ENCODE measurements around the gene HOXA4. TPM values are rescaled to one million over a fixed set of nuclear protein-coding genes. Genes with fewer than 3 reads are reported as not detected.

The HOXA4 gene
- total RNA-seq, 1 experiment from 2014 or later: not detected

- no peak overlapping the region for H3K27ac Mint-ChIP-seq
These were observed 32.9 kb upstream of the HOXA4 start for GRCh38 chr7:27163288-27164044.

GRCh38 chr7:27162561-27163287 is 32.2 kb upstream of the HOXA4 start:
- POLR2A ChIA-PET: no interaction called here
- Mint-ChIP-seq H3K4me1 (peaks cover 11% of the 10 kb centered on the region), H3K27me3 (ENCODE audit: low read depth) (peaks cover 100% of the 10 kb centered on the region)
- TF ChIP-seq E2F4 (CRISPR knock-in tag; IDR thresholded peaks at IDR 0.05; ENCODE audit: borderline replicate concordance, low read depth): no peak
- no peak for TF ChIP-seq GABPB1 (CRISPR knock-in tag; IDR thresholded peaks at IDR 0.05)
- no peak for TF ChIP-seq ZBTB43 (CRISPR knock-in tag; IDR thresholded peaks at IDR 0.05)
- TF ChIP-seq ZNF423 (CRISPR knock-in tag; IDR thresholded peaks at IDR 0.05): no peak
- no peak for TF ChIP-seq MYBL2 (CRISPR knock-in tag; IDR thresholded peaks at IDR 0.05)
- no peak for TF ChIP-seq AR (CRISPR knock-in tag; IDR thresholded peaks at IDR 0.05)
- TF ChIP-seq NFE2L1 (CRISPR knock-in tag; IDR thresholded peaks at IDR 0.05): no peak

More at GRCh38 chr7:27163288-27164044, 32.9 kb upstream of the HOXA4 start:
- no peak overlapping the region for H3K4me3 Mint-ChIP-seq
- H3K27me3 Mint-ChIP-seq (ENCODE audit: low read depth): peaks cover 100% of the 10 kb centered on the region
- no peaks in the 10 kb centered on the region for H3K36me3 Mint-ChIP-seq
- H3K4me1 Mint-ChIP-seq: peaks cover 12% of the 10 kb centered on the region
- no peak for ATAC-seq
- peak; percentile 11 for DNase-seq (ENCODE audit: low spot score)
- CTCF ChIA-PET: interaction anchor here (0.8 to 3.1 kb wide), 2 partner anchors 12 to 20 kb away, joined by 5 to 74 read pairs; partner anchors contain the start of genes HOXA3 and HOXA5
- POLR2A ChIA-PET: no interaction called here
- no peaks in the 10 kb centered on the region for H3K9me3 Mint-ChIP-seq
- TF ChIP-seq MYBL2 (CRISPR knock-in tag; IDR thresholded peaks at IDR 0.05) (no peak), MXD4 (CRISPR knock-in tag; IDR thresholded peaks at IDR 0.05; ENCODE audit: borderline replicate concordance) (no peak), ZNF423 (CRISPR knock-in tag; IDR thresholded peaks at IDR 0.05) (no peak), NR3C1 (CRISPR knock-in tag; conservative IDR thresholded peaks at IDR 0.05; ENCODE audit: low read depth) (no peak), MAX (CRISPR knock-in tag; IDR thresholded peaks at IDR 0.05) (no peak), TEAD4 (CRISPR knock-in tag; IDR thresholded peaks at IDR 0.05) (no peak), GTF2I (CRISPR knock-in tag; conservative IDR thresholded peaks at IDR 0.05) (no peak), FOXJ3 (CRISPR knock-in tag; IDR thresholded peaks at IDR 0.05; ENCODE audit: borderline replicate concordance) (no peak), OVOL2 (CRISPR knock-in tag; IDR thresholded peaks at IDR 0.05; ENCODE audit: borderline replicate concordance) (no peak), CREB1 (CRISPR knock-in tag; IDR thresholded peaks at IDR 0.05) (no peak), ZNF263 (CRISPR knock-in tag; IDR thresholded peaks at IDR 0.05; ENCODE audit: low read depth) (no peak), ZNF425 (CRISPR knock-in tag; conservative IDR thresholded peaks at IDR 0.05) (no peak), RORB (CRISPR knock-in tag; IDR thresholded peaks at IDR 0.05) (no peak), USF2 (CRISPR knock-in tag; IDR thresholded peaks at IDR 0.05) (no peak), ATF3 (CRISPR knock-in tag; conservative IDR thresholded peaks at IDR 0.05) (no peak), PREB (CRISPR knock-in tag; IDR thresholded peaks at IDR 0.05; ENCODE audit: borderline replicate concordance) (no peak), ESRRA (CRISPR knock-in tag; IDR thresholded peaks at IDR 0.05; ENCODE audit: borderline replicate concordance) (no peak), SMAD3 (CRISPR knock-in tag; IDR thresholded peaks at IDR 0.05; ENCODE audit: borderline replicate concordance) (no peak), HMGA2 (CRISPR knock-in tag; IDR thresholded peaks at IDR 0.05) (no peak), TCF7 (CRISPR knock-in tag; IDR thresholded peaks at IDR 0.05; ENCODE audit: low read depth) (no peak)

More at GRCh38 chr7:27162561-27163287, 32.2 kb upstream of the HOXA4 start:
- DNase-seq (ENCODE audit: low spot score): no peak
- Mint-ChIP-seq H3K27ac (no peak overlapping the region), H3K36me3 (no peaks in the 10 kb centered on the region), H3K4me3 (no peak overlapping the region), H3K9me3 (no peaks in the 10 kb centered on the region)
- CTCF ChIA-PET: interaction anchor here (1.6 to 3.1 kb wide), 6 partner anchors 11 to 480 kb away, joined by 5 to 74 read pairs (median 28); partner anchors contain the start of genes HOXA3 and HOXA6
- ATAC-seq: no peak

All from WTC11 (cell line).